PC-3 (cell line): ENCODE data around the gene ABHD13. TPM values are rescaled to one million over a fixed set of nuclear protein-coding genes. Genes with fewer than 3 reads are reported as not detected.

ENCODE experiments used
- ATAC-seq: fragments of 200-7000 bp; cut with Tn5 transposase; 2 replicates; pipeline ENCODE4 v1.9.1; 2020; ENCODE audit warnings: mild to moderate bottlenecking, moderate library complexity
- Bru-seq: library from RNA; stranded (reverse); fragments of 400-500 nt; gene quantifications from one replicate; lab custom pipeline; 2021; lab: Mats Ljungman, UMichigan
- BruChase-seq, 2 experiments: library from RNA; stranded (reverse); fragments of 400-500 nt; gene quantifications; one replicate each; lab custom pipeline; 2021; lab: Mats Ljungman, UMichigan
- BruUV-seq: library from RNA; stranded (reverse); fragments of 400-500 nt; replicated peaks from 2 replicates; lab custom pipeline; 2021; lab: Mats Ljungman, UMichigan
- CTCF ChIA-PET: fragments of 300-600 bp; sonication (Branson Sonifier 250); formaldehyde crosslinking; loops from one replicate; lab custom pipeline; 2022; ENCODE audit warnings: antibody characterized with exemption; lab: Charles Lee
- POLR2A ChIA-PET: fragments of 300-600 bp; sonication (Branson Sonifier 250); formaldehyde crosslinking; loops from one replicate; lab custom pipeline; 2022; ENCODE audit warnings: antibody characterized with exemption; ENCODE audit not compliant: unreplicated experiment; lab: Charles Lee
- DNase-seq: peaks from one replicate; pipeline ENCODE4 v3.0.0-alpha.2; 2015
- H2AFZ ChIP-seq: fragments of 300-600 bp; sonication (generic); 2 replicates; pipeline ENCODE4 v1.6.0; 2016; ENCODE audit warnings: antibody characterized with exemption, low read length
- H3F3A ChIP-seq: fragments of 300-600 bp; sonication (generic); one replicate; pipeline ENCODE4 v1.6.0; 2017; ENCODE audit warnings: antibody characterized with exemption, low read length, control low read depth, mild to moderate bottlenecking; ENCODE audit not compliant: unreplicated experiment
- H3K27ac ChIP-seq: fragments of 300-600 bp; sonication (generic); 2 replicates; pipeline ENCODE4 v1.5.1; 2016; ENCODE audit warnings: mild to moderate bottlenecking, low read length
- H3K27me3 ChIP-seq: fragments of 300-600 bp; sonication (generic); 2 replicates; pipeline ENCODE4 v1.6.1; 2016; ENCODE audit warnings: low read length, mixed read lengths
- H3K36me3 ChIP-seq: fragments of 300-600 bp; sonication (generic); 2 replicates; pipeline ENCODE4 v1.6.1; 2016; ENCODE audit warnings: low read depth, mixed run types, low read length, mixed read lengths
- H3K4me1 ChIP-seq: fragments of 300-600 bp; sonication (generic); 2 replicates; pipeline ENCODE4 v1.5.1; 2016; ENCODE audit warnings: low read length; ENCODE audit not compliant: insufficient read depth
- H3K4me2 ChIP-seq: fragments of 300-600 bp; sonication (generic); 2 replicates; pipeline ENCODE4 v1.6.0; 2016; ENCODE audit warnings: low read length
- H3K4me3 ChIP-seq: fragments of 300-600 bp; sonication (generic); 2 replicates; pipeline ENCODE4 v1.5.1; 2016; ENCODE audit warnings: mild to moderate bottlenecking, low read length, mixed read lengths
- H3K79me2 ChIP-seq: fragments of 300-600 bp; sonication (generic); 2 replicates; pipeline ENCODE4 v1.6.1; 2017; ENCODE audit warnings: low read length, mixed read lengths
- H3K9ac ChIP-seq: fragments of 300-600 bp; sonication (generic); 2 replicates; pipeline ENCODE4 v1.6.0; 2016; ENCODE audit warnings: mild to moderate bottlenecking, low read length
- H3K9me2 ChIP-seq: fragments of 300-600 bp; sonication (generic); replicated peaks from 2 replicates; pipeline ENCODE4 v1.6.1; 2016; ENCODE audit warnings: mixed run types, low read length, mixed read lengths
- H3K9me3 ChIP-seq: fragments of 300-600 bp; sonication (generic); 2 replicates; pipeline ENCODE4 v1.6.1; 2016; ENCODE audit warnings: low read length, mixed read lengths
- H4K20me1 ChIP-seq: fragments of 300-600 bp; sonication (generic); 2 replicates; pipeline ENCODE4 v1.6.1; 2016; ENCODE audit warnings: low read length, mixed read lengths
- CTCF ChIP-seq: fragments of 300-600 bp; sonication (generic); conservative IDR thresholded peaks from 2 replicates; pipeline ENCODE4 v1.5.1; 2017; ENCODE audit warnings: antibody characterized with exemption, low read depth, mild to moderate bottlenecking, low read length
- EZH2 ChIP-seq: fragments of 300-600 bp; sonication (generic); IDR thresholded peaks from one replicate; pipeline ENCODE4 v1.6.1; 2017; ENCODE audit warnings: antibody characterized with exemption, mild to moderate bottlenecking, low read length; ENCODE audit not compliant: unreplicated experiment
- EZH2phosphoT487 ChIP-seq: fragments of 300-600 bp; sonication (generic); IDR thresholded peaks from 2 replicates; pipeline ENCODE4 v1.6.1; 2018; ENCODE audit warnings: mild to moderate bottlenecking, antibody characterized with exemption, low read length, borderline replicate concordance
- intact Hi-C: fragments of 100-400 bp; cut with micrococcal nuclease; formaldehyde crosslinking; loops from 2 replicates; pipeline ENCODE4 v1.9.0; 2023
- long read RNA-seq: library from polyadenylated mRNA; unstranded; transcript quantifications from one replicate; pipeline ENCODE4 v2.0.0, GENCODE V29; 2021; ENCODE audit not compliant: unreplicated experiment
- total RNA-seq: library from RNA; depleted of rRNA; stranded (reverse); fragments of >200 nt; gene quantifications from 2 replicates; pipeline ENCODE4 v1.2.3, GENCODE V29; 2014; rRNA removed

ABHD13 gene
- total RNA-seq, result 2.9 and 3.9 TPM in 2 replicates
- Bru-seq, nascent RNA, result percentile 77 among the genes with signal in this experiment
- percentile 85 among the genes with signal in this experiment for BruChase-seq, experiment 1, labeled RNA remaining after a 6-hour chase
- BruChase-seq, experiment 2, labeled RNA remaining after a 2-hour chase, result percentile 90 among the genes with signal in this experiment
- long read RNA-seq, full-length matches to known transcripts, result 37 of 42 reads
- long read RNA-seq, partial matches to known transcripts, result 0 of 42 reads
- long read RNA-seq, other reads (novel, unspliced or antisense), result 5 of 42 reads

- peaks cover 64% of the 10 kb centered on the region for H3K79me2 ChIP-seq
- H3K4me1 ChIP-seq, result peaks cover 27% of the 10 kb centered on the region; the same call in 1 of the 2 replicates
- intact Hi-C loops, result loop anchor here (5.0 to 10.0 kb wide), 2 partner anchors 336 to 354 kb away; a partner anchor contains a TSS
- peak; percentile 95 for DNase-seq
- peak within 1 kb of the TSS; percentile 90 for H3K9ac ChIP-seq
- peaks cover 9% of the 10 kb centered on the region; the same call in 1 of the 2 replicates for H4K20me1 ChIP-seq
- H3K27ac ChIP-seq, result peak within 1 kb of the TSS; percentile 45
- H3K36me3 ChIP-seq, result no peaks in the 10 kb centered on the region
- no peaks in the 10 kb centered on the region for H3F3A ChIP-seq
- CTCF ChIA-PET, result no interaction called here
- BruUV-seq, result no TSS peak
- peak within 1 kb of the TSS; percentile 98 for H2AFZ ChIP-seq
- H3K4me2 ChIP-seq, result peak within 1 kb of the TSS; percentile 94
- H3K9me2 ChIP-seq, result no peaks in the 10 kb centered on the region
- POLR2A ChIA-PET, result no interaction called here
- no peak for TF ChIP-seq CTCF
- no peak for TF ChIP-seq EZH2
- TF ChIP-seq EZH2phosphoT487, result no peak
- H3K27me3 ChIP-seq, result no peaks in the 10 kb centered on the region
- H3K9me3 ChIP-seq, result no peaks in the 10 kb centered on the region
- peak within 1 kb of the TSS; percentile 83 for H3K4me3 ChIP-seq
- peak; percentile 71 for ATAC-seq
Measured at GRCh38 chr13:108218044-108218974, at the start of gene ABHD13. Gene ABHD13, plus strand, starts transcription at chr13:108218392. Its CDS starts 10,827 bp downstream, at chr13:108229219.

- CTCF ChIA-PET, result no interaction called here
- intact Hi-C loops, result no loop called here
- H3K79me2 ChIP-seq, result no peaks in the 10 kb centered on the region
Measured at GRCh38 chr13:108168929-108169328, 49.3 kb upstream of the ABHD13 start.

More at GRCh38 chr13:108168929-108169328, 49.3 kb upstream of the ABHD13 start:
- H3K9ac ChIP-seq, result no peak overlapping the region
- H3F3A ChIP-seq, result no peaks in the 10 kb centered on the region
- no peaks in the 10 kb centered on the region for H3K4me1 ChIP-seq
- no peaks in the 10 kb centered on the region for H3K27me3 ChIP-seq
- H3K27ac ChIP-seq, result no peak overlapping the region
- no peak for ATAC-seq
- DNase-seq, result no peak
- no peaks in the 10 kb centered on the region for H3K9me2 ChIP-seq
- no peaks in the 10 kb centered on the region for H3K9me3 ChIP-seq
- no peak overlapping the region for H3K4me2 ChIP-seq
- no peaks in the 10 kb centered on the region for H3K36me3 ChIP-seq
- no peak overlapping the region for H3K4me3 ChIP-seq
- TF ChIP-seq EZH2phosphoT487, result no peak
- no peak for TF ChIP-seq CTCF
- no peak overlapping the region for H2AFZ ChIP-seq
- POLR2A ChIA-PET, result no interaction called here
- BruUV-seq, result no TSS peak
- no peaks in the 10 kb centered on the region for H4K20me1 ChIP-seq
